GM23338 (cell line): Measurements from ENCODE around the gene SLC10A3. TPM values are rescaled to one million over a fixed set of nuclear protein-coding genes. Genes with fewer than 3 reads are reported as not detected.

Experiments
- CTCF ChIP-seq, 2 experiments: fragments of 200-600 bp in 1 of 2; sonication (generic) in 1 of 2; conservative IDR thresholded peaks; 2 replicates each; pipeline versions ENCODE4 v1.5.1 to v1.6.1; 2016 to 2017; ENCODE audit warnings: antibody characterized with exemption in 2 of 2, low read depth in 2 of 2, mild to moderate bottlenecking in 2 of 2, moderate library complexity in 1 of 2
- EZH2 ChIP-seq: fragments of 200-600 bp; sonication (generic); IDR thresholded peaks from one replicate; pipeline ENCODE4 v1.8.0; 2017; ENCODE audit warnings: antibody characterized with exemption, mild to moderate bottlenecking, low read depth; ENCODE audit not compliant: unreplicated experiment
- EZH2phosphoT487 ChIP-seq: fragments of 200-600 bp; sonication (generic); IDR thresholded peaks from one replicate; pipeline ENCODE4 v1.8.1; 2018; ENCODE audit warnings: antibody characterized with exemption; ENCODE audit not compliant: unreplicated experiment
- JUNB ChIP-seq: IDR thresholded peaks from one replicate; pipeline ENCODE4 v1.6.1; 2016; ENCODE audit warnings: antibody characterized with exemption; ENCODE audit not compliant: unreplicated experiment
- POLR2AphosphoS5 ChIP-seq: IDR thresholded peaks from 2 replicates; pipeline ENCODE4 v1.6.1; 2016; ENCODE audit warnings: antibody characterized with exemption, low read depth
- STAT1 ChIP-seq: IDR thresholded peaks from one replicate; pipeline ENCODE4 v1.6.1; 2016; ENCODE audit warnings: antibody characterized with exemption; ENCODE audit not compliant: unreplicated experiment
- ZNF114 ChIP-seq: fragments of 250-450 bp; sonication (Bioruptor Pico); IDR thresholded peaks from 2 replicates; pipeline ENCODE4 v1.5.0; 2020; ENCODE audit warnings: mild to moderate bottlenecking, moderate library complexity
- ZNF331 ChIP-seq: fragments of 250-450 bp; sonication (Bioruptor Pico); IDR thresholded peaks from 2 replicates; pipeline ENCODE4 v1.5.0; 2020; ENCODE audit warnings: low read depth, mild to moderate bottlenecking, moderate library complexity
- ZNF462 ChIP-seq: fragments of 250-450 bp; sonication (Bioruptor Pico); IDR thresholded peaks from 2 replicates; pipeline ENCODE4 v1.5.0; 2020; ENCODE audit warnings: mild to moderate bottlenecking, moderate library complexity
- polyA plus RNA-seq: library from polyadenylated mRNA; unstranded; fragments of >200 nt; fragmentation: Nextera tagmentation; extraction: Ambion mirVana; gene quantifications from 2 replicates; pipeline ENCODE4 v1.2.1, GENCODE V29; 2016
- total RNA-seq: library from RNA; depleted of rRNA; stranded (reverse); fragments of >200 nt; shearing (Covaris generic); gene quantifications from 2 replicates; pipeline ENCODE4 v1.2.3, GENCODE V29; 2014

The SLC10A3 gene
- total and polyA plus RNA-seq, 2 experiments from 2014 or later, result 7.6 to 17.6 TPM

GRCh38 chrX:154448484-154448883 is 41.9 kb downstream of the SLC10A3 start (continued):
- no peak for TF ChIP-seq ZNF462 (CRISPR knock-in tag)
- TF ChIP-seq EZH2phosphoT487, result no peak
- TF ChIP-seq ZNF331 (CRISPR knock-in tag), result no peak
- no peak for TF ChIP-seq JUNB
- TF ChIP-seq STAT1, result no peak
- no peak for TF ChIP-seq EZH2
- no peak for TF ChIP-seq POLR2AphosphoS5
- TF ChIP-seq CTCF (conservative IDR thresholded peaks at IDR 0.05; ENCODE audit: low read depth in 2 of 2), result no peak
- TF ChIP-seq ZNF114, result no peak
